Superior temporal gyrus (tissue), 1 donor: ENCODE results near the gene RNF112.

Experiments
- DNase-seq: peaks from one replicate; pipeline ENCODE4 v3.0.0-alpha.2; 2016; ENCODE audit errors: extremely low spot score

Gene RNF112

GRCh38 chr17:19410875-19411620 lies at the start of gene RNF112:
Gene RNF112, plus strand, starts transcription at chr17:19411232. Its CDS starts 177 bp downstream, at chr17:19411409.
- peak; percentile 68 for DNase-seq

- DNase-seq: no peak
Measured at GRCh38 chr17:19361326-19361725, 49.7 kb upstream of the RNF112 start.

GRCh38 chr17:19361944-19362276 lies 49.1 kb upstream of the RNF112 start:
- DNase-seq: no peak

DNA sequence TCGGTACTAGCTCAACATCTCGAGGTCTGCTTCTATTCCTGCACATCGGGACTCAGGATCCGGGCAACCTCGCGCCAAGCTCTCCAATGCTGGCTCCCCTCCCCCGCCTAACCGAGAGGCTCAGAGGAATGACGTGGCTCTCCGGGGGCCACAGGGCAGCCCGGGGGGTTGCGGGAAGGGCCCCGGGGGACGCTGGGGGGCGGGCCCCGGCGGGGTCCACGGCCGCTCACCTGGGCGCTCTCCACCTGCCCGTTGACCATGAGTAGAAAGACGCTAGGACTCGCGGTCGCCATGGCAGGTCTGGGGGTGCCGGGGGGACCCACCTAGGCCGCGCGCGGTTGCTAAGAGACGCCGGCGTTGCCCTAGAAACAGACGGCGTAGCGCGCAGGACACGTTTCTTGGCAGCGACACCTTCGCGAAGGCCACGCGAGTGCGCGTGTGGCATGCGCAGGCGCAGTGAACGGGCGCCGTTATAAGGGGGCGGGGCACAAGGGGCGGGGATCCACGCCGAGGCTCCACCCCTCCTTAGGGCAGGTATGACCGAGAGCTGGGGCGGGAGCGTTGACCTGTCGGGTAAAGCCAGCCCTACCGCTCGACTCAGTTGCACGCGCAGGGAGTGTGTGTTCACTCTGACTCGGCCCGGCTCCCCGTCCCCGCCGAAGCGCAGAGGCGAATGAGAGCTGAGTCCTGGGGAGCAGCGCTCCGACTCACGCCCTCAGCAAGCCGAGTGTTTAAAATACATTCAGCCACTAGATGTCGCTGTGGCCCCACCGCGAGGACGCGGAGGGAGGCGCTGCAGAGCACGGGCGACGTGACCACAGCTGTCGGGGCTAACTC lies 48.5 kb upstream of the RNF112 start, which contains the start of gene B9D1:
Gene B9D1 (minus strand): TSS at position 447 of the 837 bp plus-strand sequence. CDS start 154 bp downstream, at position 293.
- peak; percentile 96 for DNase-seq

DNA sequence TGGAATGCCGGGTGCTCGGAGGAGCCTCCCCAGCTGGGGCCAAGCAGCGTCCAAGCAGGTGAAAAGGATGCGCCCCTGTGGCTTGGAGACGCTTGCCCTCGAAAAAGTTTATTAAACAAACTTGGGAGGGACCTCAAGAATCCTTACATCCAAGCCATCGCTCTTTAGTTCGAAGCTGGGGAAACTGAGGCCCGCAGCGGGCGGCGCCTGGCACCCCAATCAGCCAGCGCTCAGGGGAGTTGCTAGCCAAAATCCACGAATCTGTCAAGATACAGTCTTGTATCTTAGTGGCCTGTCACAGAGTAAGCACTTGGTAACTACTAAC lies 48.0 kb upstream of the RNF112 start:
- DNase-seq: no peak

GRCh38 chr17:19363460-19364035 lies 47.5 kb upstream of the RNF112 start:
- DNase-seq: no peak

DNA sequence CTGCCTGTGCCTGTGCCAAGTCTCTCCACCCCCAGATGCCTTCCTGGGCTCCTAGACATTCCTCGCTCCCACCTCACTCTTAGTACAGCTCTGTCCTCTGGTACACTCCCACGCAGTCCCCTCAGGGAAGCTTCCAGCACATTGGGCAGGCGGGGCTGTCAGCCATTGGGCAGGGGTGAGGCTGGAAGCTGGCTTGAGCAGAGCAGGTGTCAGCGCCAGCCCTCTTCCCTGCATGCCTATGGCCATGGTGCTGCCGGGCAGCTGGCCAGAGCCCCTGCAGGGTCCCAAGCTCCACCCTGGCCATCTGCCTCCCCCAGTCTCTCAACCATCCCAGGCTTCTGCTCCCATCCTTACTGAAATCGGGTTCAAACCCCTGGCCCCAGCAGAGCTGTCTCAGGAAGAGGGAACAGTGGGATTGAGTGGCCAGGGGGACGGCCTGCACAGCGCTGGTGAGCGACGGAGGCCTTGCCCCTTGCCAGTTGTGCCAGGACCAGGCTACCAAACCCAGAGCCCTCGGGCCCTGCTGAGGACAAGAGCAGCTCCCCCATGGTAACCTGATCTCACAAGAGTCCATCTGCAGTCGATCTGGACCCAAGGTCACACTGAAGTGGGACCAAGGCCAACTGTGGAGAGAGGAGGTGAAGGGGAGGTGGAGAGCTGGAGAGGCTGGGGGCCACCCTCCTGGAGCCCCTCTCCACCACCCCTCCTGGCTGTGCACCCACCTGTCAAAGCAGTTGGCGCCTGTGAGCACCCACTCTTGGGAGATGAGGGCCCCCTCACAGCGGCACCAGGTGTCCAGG lies 46.1 kb upstream of the RNF112 start:
- DNase-seq: no peak

GRCh38 chr17:19365499-19365817 lies 45.6 kb upstream of the RNF112 start:
- no peak for DNase-seq

DNA sequence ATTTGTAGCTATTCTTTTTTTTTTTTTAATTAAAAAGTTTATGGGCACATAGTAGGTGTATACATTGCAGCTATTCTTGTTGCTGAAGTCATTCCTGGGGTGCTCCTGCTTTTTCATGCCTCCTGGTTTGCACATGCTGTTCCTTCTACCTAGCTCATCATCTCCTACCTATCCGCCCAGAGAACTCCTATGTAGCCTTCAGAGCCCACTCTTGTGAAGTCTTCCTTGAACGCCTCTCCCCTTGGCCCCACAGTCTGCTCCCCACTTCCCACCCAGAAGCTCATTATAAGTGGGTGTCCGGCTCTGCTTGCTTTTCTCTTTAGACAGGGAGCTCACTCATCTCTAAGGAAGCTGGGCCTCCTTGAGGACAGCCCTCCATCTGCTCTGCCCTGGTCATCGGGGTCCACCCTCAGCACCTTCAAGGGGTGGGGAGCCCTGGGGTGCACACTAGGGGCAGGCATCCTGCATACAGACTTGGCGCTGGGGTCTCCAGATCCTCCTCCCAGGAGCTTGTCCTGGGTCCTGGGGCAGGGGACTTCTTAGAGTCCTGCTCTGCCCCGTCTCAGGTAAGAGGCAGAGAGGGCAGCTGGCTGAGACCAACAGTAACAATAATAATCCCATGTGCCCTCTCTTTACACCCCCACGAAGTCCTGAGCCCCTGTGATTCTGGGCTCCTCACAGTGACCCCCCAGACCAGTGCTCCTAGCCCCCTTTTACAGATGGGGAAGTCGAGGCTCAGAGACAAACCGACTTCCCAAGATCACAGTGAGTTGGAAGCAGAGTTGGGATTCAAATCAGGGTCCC lies 45.0 kb upstream of the RNF112 start:
- no peak for DNase-seq

- DNase-seq: no peak
Measured at GRCh38 chr17:19366637-19366972, 44.4 kb upstream of the RNF112 start.

- DNase-seq: no peak
Measured at GRCh38 chr17:19368229-19368628, 42.8 kb upstream of the RNF112 start.

DNA sequence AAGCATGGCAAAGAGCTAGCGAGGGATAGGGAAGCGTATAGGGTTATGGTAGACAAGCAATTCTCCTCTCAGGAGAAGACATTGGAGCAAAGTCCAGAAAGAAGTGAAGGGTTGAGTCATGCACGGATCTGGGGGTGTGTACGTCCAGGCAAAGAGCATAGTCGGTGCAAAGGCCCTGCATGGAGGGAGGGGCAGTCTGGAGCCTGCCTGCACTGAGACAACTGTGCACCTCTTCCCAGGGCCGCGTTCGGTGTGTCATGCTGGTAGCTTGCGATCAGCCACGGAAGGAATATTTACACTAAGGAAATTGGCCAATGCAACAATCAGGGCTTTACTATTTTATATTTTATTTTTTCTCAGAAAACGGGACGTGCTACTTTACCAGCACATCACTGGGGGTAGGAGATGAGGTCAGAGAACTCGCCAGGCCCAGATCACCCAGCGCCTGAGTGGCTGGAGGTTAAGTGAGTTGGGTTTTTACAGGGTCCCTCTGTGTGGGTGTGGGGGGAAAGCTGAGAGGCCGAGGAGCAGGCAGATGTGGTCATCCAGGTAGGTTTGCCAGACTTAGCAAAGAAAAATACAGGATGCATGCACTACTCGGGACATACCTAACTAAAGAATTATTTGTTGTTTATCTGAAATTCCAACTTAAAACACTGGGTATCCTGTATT lies 41.8 kb upstream of the RNF112 start:
- DNase-seq: no peak

GRCh38 chr17:19369846-19370492 lies 41.1 kb upstream of the RNF112 start:
- DNase-seq: no peak

- DNase-seq: no peak
Measured at GRCh38 chr17:19370493-19370960, 40.5 kb upstream of the RNF112 start.

GRCh38 chr17:19371259-19372010 lies 39.6 kb upstream of the RNF112 start:
- no peak for DNase-seq

DNA sequence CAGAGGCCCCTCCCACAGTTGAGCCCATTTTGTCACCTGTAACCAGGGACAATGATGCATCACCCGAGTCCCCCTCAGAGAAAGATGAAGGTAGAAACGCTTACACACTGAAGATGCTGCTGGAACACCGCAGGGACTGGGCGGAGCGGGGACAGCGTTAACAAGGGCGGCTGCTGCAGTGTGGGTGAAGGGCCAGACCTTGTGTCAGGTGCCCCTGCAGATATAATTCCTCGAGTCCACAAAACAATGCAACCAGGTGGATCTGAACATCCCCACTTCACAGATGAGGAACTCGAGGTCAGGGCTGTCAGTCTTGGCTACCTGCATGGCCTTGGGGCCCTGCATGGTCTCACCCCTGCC lies 39.0 kb upstream of the RNF112 start:
- DNase-seq: no peak

DNA sequence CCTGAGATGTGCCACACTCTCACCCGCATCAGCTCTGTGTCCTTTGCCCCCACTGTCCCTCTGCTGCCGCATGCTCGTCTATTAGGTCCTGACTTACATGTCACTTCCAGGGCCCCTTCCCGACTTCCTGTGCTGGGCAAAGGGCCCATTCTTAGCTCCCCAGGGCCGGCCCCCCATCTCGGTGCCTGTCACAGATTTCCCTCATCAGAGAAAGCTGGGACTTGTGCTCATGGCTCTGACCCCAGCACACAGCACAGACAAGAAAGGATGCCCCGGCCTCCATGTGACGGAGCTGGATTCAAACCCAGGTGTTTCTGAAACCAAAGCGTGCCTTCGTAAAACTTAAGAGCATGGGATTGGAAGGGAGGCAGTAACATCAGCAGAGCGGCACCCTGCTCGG lies 38.6 kb upstream of the RNF112 start:
- no peak for DNase-seq

DNA sequence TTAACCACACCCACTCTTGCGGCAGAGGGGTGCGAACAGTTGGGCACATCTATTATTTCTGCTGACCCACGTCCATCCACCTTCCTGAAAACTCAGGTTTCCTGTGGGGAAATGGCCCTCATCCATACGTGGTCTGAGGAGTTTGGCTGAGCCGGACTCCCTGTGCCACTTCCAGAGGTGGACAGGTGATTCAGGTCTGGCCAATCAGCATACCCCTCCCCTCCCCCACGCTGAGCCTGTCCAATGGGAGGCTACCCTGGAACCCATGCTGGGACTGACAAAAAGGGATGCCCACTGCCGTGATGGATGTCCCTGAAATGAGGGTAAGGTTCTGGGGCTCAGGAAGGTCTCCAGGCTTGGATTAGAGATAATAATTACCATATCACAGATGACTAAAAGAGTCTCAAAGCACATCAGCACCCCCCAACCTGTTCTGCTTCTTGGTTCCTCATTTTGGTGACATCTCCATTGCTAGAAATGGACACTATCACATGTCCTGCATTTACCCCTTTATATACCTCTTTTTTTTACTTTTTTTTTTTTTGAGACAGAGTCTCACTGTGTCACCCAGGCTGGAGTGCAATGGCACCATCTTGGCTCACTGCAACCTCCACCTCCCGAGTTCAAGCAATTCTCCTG lies 38.0 kb upstream of the RNF112 start:
- no peak for DNase-seq

DNA sequence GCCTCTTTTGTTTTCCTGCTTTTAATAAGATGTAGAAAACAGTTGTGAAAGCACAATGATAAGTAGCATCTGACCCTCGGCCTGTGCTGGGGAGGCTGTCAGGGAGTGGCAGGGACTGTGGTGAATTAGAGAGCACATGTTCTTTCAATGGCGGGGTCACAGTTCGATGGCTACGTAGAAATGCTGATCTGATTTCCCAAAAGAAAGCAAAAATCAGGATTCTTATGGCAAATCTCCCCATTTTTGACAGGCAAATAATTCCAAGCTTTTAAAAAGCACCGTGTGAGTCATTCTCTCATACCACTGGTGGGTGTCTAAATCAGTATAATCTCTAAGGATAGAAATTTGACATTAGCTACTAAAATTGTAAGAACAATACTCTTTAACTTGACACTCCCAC lies 36.9 kb upstream of the RNF112 start:
- DNase-seq: no peak
